Calu3 (cell line): ENCODE measurements around the gene TUT4. TPM values are rescaled to one million over a fixed set of nuclear protein-coding genes. Genes with fewer than 3 reads are reported as not detected.

Experiments used
- BruUV-seq: library from RNA; stranded (reverse); fragments of 400-500 nt; replicated peaks from 2 replicates; lab custom pipeline; 2021; lab: Mats Ljungman, UMichigan
- CTCF ChIA-PET: fragments of 300-600 bp; sonication (Branson Sonifier 250); formaldehyde crosslinking; loops from one replicate; lab custom pipeline; 2022; ENCODE audit warnings: antibody characterized with exemption; lab: Charles Lee
- DNase-seq: peaks from one replicate; pipeline ENCODE4 v3.0.0; 2022
- H3K27ac Mint-ChIP-seq: one replicate; pipeline ENCODE4 v1.8.0; 2022; ENCODE audit warnings: mixed read lengths; ENCODE audit not compliant: unreplicated experiment
- H3K27me3 Mint-ChIP-seq: one replicate; pipeline ENCODE4 v1.8.0; 2022; ENCODE audit warnings: mixed read lengths; ENCODE audit not compliant: unreplicated experiment
- H3K36me3 Mint-ChIP-seq: one replicate; pipeline ENCODE4 v1.8.0; 2022; ENCODE audit warnings: mild to moderate bottlenecking, moderate library complexity, mixed read lengths; ENCODE audit not compliant: insufficient read depth, unreplicated experiment
- H3K4me1 Mint-ChIP-seq: one replicate; pipeline ENCODE4 v1.8.0; 2022; ENCODE audit warnings: mild to moderate bottlenecking, low read depth, mixed read lengths; ENCODE audit not compliant: unreplicated experiment
- H3K4me3 Mint-ChIP-seq: one replicate; pipeline ENCODE4 v1.8.0; 2022; ENCODE audit warnings: mild to moderate bottlenecking, low read depth, moderate library complexity, mixed read lengths; ENCODE audit not compliant: unreplicated experiment
- H3K9me3 Mint-ChIP-seq: one replicate; pipeline ENCODE4 v1.8.0; 2022; ENCODE audit warnings: low read depth, mixed read lengths; ENCODE audit not compliant: unreplicated experiment
- CTCF ChIP-seq: fragments of 200-600 bp; IDR thresholded peaks from one replicate; pipeline ENCODE4 v1.8.0; 2022; ENCODE audit warnings: antibody characterized with exemption; ENCODE audit not compliant: unreplicated experiment
- intact Hi-C: fragments of 100-400 bp; cut with micrococcal nuclease; formaldehyde crosslinking; loops from one replicate; pipeline ENCODE4 v1.10.0; 2022; ENCODE audit not compliant: unreplicated experiment
- total RNA-seq: library from RNA; stranded (reverse); gene quantifications from 2 replicates; pipeline ENCODE4 v1.2.3, GENCODE V29; 2022

The TUT4 gene
- total RNA-seq, 1 experiment from 2014 or later = 55.9 TPM

GRCh38 chr1:52523376-52523775, 29.5 kb downstream of the TUT4 start:
- CTCF ChIA-PET = interaction anchor here (0.7 kb wide), 1 partner anchor 487 kb away, joined by 3 read pairs; no protein-coding TSS in a partner anchor
- TF ChIP-seq CTCF = no peak
- no peak for DNase-seq

GRCh38 chr1:52520148-52520547, 32.7 kb downstream of the TUT4 start:
- H3K9me3 Mint-ChIP-seq = no peaks in the 10 kb centered on the region
- peaks cover 16% of the 10 kb centered on the region for H3K36me3 Mint-ChIP-seq
- no peak overlapping the region for H3K27ac Mint-ChIP-seq
- no peaks in the 10 kb centered on the region for H3K4me1 Mint-ChIP-seq
- TF ChIP-seq CTCF = no peak
- DNase-seq = no peak
- no peak overlapping the region for H3K4me3 Mint-ChIP-seq
- no peaks in the 10 kb centered on the region for H3K27me3 Mint-ChIP-seq
- intact Hi-C loops = no loop called here
- CTCF ChIA-PET = interaction anchor here (0.8 kb wide), 1 partner anchor 99 kb away, joined by 4 read pairs; no protein-coding TSS in a partner anchor
- BruUV-seq = no TSS peak

More at GRCh38 chr1:52523376-52523775, 29.5 kb downstream of the TUT4 start:
- H3K27ac Mint-ChIP-seq = no peak overlapping the region
- BruUV-seq = no TSS peak
- H3K27me3 Mint-ChIP-seq = no peaks in the 10 kb centered on the region
- no peaks in the 10 kb centered on the region for H3K9me3 Mint-ChIP-seq
- intact Hi-C loops = no loop called here
- H3K4me3 Mint-ChIP-seq = no peak overlapping the region
- no peaks in the 10 kb centered on the region for H3K4me1 Mint-ChIP-seq
- H3K36me3 Mint-ChIP-seq = peaks cover 17% of the 10 kb centered on the region

DNA sequence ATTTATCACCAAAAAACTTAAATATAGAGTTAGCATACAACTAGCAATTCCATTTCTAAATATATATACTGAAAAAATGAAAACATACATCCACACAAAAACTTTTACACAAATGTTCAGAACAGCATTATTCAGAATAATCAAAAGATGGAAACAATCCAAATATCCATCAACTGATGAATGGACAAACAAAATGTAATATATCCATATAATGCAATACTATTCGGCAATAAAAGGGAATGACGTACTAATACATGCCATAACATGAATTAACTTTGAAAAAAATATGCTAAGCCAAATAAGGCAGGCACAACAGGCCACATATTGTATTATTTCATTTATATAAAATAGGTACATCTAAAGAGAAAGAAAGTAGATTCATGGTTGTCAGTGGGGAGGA, 33.9 kb downstream of the TUT4 start:
- no peaks in the 10 kb centered on the region for H3K9me3 Mint-ChIP-seq
- CTCF ChIA-PET = no interaction called here
- intact Hi-C loops = no loop called here
- H3K27ac Mint-ChIP-seq = no peak overlapping the region
- no peak for TF ChIP-seq CTCF
- peaks cover 10% of the 10 kb centered on the region for H3K36me3 Mint-ChIP-seq
- H3K4me1 Mint-ChIP-seq = no peaks in the 10 kb centered on the region
- H3K27me3 Mint-ChIP-seq = no peaks in the 10 kb centered on the region
- no peak for DNase-seq
- no peak overlapping the region for H3K4me3 Mint-ChIP-seq
- BruUV-seq = no TSS peak

DNA sequence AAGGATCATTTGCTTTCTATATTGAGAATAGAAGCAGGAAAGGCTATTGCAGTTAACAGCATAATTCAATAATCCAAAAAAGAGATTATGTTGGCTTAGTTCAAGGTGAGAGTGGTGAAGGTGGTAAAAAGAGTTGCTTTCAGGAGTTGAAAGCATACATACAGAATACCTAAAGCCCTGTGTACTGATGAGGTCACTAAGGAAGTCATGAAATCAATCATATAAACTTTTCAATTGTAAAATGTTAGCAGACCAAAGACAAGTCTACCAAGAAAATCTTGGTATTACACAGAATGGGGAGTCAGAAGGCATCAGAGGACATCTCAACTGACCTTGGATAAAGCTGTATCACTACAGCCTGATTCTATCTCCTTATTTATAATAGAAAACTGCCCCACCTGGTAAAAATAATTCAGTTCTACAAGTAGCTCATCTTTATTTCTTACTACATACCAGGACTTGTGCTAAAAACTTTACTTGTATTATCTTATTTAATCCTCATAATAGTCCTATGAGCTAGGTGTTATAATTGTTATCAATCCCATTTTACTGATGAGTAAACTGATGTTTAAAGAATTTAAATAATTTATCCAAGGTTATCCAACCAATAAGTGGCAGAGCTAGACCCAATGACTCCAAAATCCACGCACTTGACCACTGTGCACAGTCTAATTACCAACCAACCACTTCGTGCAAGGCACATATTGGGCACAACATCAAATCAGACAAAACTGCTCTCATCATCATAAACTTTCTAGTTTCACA, 40.9 kb downstream of the TUT4 start:
- no peak overlapping the region for H3K27ac Mint-ChIP-seq
- no TSS peak for BruUV-seq
- no peaks in the 10 kb centered on the region for H3K4me1 Mint-ChIP-seq
- H3K9me3 Mint-ChIP-seq = no peaks in the 10 kb centered on the region
- intact Hi-C loops = no loop called here
- peaks cover 7% of the 10 kb centered on the region for H3K36me3 Mint-ChIP-seq
- TF ChIP-seq CTCF = no peak
- CTCF ChIA-PET = no interaction called here
- no peak for DNase-seq
- H3K4me3 Mint-ChIP-seq = no peak overlapping the region
- H3K27me3 Mint-ChIP-seq = no peaks in the 10 kb centered on the region
